AG08396 (cell line): Measurements from ENCODE around the gene NSUN4.

ENCODE experiments used
- DNase-seq: peaks from one replicate; pipeline ENCODE4 v3.0.0; 2012; ENCODE audit warnings: low spot score, mixed read lengths

NSUN4 gene

DNA sequence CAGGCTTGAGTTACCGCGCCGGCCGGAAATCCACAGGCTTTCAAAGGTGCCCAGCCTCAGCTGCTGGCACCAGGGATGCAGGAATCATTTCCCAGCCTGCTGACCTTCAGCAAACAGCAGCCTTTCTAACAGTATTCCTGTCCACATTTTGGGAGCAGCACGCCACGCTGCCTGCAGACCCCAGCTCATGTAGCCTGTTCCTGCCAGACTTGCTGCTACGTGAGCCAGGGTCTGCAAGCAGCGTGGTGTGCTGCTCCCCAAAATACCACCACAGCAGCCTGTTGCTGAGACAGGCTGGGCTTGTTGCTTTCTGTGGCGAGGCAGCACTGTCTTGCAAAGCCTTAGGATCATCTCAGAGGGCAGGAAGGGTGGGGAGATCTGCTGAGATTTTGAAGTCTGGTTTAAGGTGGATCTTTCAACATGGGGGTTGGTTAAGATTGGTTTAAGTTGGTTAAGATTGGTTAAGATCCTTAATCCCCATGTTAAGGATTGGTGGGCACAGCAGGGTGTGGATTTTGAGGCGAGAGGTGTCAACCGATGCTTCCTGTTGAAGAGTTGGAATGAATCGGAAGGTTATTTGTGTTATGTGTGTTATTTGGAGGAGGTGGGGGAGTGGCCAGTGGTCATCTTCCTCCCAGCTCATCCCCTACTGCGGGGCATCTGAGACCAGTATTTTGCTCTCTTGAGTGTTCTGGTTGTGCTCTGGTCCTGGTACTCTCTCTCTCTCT is 66.4 kb downstream of the NSUN4 start:
- DNase-seq, result no peak

DNA sequence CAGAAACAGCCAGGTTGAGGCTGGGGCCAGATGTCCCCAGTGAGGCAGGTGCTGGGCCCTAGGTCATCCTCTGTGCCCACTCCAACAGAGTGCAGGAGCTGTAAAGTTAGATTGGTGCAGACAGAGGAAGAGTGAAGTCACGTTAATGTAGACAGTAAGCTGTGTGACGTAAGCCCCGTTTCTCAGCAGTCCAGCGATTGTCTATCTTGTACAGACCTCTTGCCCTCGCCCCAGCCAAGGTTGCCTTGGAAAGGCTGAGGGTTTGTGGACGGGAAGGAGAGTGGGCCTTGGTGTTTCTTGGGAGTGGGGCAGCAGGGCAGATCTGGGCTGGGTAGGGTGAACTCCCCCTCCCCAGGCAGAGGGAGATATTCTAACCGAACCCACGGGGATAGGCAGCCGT is 67.0 kb downstream of the NSUN4 start:
- no peak for DNase-seq

DNA sequence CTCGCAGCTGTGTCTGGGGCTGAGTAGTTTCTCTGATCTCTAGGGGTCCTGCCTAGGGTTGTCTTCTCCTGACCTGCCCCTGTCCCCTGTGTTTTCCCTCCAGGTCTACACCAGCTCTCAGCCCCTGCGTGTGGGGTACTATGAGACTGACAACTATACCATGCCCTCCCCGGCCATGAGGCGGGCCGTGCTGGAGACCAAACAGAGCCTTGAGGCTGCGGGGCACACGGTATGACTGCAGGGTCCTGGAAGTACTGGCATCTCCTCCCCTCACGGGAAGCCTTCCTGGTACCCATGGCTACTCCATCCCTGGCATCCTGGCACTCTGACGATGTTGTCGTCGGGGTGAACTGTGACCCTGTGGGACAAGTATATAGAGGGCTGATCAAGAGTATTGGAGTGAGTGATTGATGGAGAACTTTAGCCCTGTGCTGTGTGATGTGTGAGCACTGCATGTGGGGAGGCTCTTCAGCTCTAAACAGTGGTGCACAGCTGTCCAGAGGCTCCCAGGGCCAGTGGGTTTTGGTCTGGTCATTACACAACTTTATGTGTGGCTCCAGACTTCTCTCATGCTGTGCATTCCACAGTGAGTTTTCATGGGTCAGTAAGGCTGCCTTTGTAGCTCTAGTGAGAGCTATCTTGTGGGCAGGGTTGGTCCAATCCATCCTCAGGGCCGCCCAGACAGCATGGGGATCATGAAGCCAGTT is 67.9 kb downstream of the NSUN4 start:
- DNase-seq, result peak; percentile 58

DNA sequence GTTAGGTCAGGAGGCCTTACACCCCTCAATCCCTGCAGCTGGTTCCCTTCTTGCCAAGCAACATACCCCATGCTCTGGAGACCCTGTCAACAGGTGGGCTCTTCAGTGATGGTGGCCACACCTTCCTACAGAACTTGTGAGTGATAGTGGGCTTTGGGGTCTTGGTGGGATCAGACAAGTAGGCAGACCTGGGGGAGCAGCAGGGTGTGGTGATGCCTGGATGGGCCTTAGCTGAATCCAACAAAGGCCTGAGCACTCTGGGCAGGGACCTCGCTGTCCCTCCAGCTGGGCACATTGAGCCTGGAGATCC is 68.4 kb downstream of the NSUN4 start:
- no peak for DNase-seq

DNA sequence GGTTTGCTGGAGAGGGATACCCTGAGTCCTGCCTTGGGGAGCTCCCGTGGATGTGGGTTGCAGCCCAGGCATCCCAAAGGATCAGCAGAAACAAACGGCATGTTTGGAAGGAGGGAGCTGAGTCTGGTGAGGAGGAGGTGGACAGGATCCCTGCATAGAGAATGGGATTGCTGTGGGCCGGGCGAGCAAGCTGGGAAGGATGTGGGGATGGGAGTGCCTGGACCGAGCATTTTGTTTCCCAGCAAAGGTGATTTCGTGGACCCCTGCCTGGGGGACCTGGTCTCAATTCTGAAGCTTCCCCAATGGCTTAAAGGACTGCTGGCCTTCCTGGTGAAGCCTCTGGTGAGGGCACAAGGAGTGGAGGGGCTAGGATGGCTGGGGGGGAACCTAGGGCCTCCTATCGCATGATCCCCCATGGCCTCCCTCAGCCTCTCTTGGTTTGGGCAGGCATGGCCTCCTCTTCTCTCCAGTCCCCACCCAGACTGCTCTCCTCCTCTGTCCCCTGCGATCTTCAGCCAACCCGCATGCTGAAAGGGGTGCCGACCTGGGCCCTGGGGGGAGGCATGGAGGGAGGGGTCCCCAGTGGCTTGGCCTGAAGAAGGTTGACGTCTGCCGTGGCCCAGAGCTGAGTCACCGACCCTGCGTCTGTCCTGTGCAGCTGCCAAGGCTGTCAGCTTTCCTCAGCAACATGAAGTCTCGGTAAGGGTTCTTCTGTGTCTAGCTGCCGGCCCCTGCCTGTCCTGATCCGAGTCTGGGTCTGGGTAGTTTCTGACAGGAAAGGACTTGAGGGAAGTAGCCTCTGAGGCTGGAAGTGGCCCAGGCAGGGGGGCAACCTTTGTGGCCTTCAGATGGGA is 69.8 kb downstream of the NSUN4 start:
- DNase-seq, result no peak

DNA sequence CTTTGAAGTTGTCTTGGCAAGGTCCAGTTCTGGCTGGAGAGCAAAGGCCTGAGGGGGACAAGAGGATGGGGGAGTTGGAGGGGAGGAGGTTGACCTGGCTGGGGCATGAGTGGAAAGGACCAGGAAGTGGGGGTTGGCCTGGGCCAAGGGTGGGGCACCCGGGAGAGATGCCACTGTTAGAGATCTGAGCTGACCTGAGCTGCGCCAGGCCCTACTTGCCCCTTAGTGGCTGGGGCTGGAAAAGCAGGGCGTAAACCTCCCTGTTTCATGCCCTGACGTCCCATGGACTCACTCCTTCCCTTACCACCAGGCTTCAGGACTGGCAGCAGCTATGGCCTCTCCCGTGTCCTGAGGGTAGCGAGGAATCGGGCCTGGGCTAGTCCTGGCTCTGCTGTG is 70.4 kb downstream of the NSUN4 start:
- DNase-seq, result no peak
